CD4-positive, alpha-beta memory T cell (primary cell): ENCODE data around the gene LIM2. TPM values are rescaled to one million over a fixed set of nuclear protein-coding genes. Genes with fewer than 3 reads are reported as not detected.

Experiments
- CTCF ChIA-PET: fragments of 350-600 bp; sonication (Branson Sonifier 250); formaldehyde crosslinking; loops from one replicate; lab custom pipeline; 2021; ENCODE audit warnings: inconsistent platforms; ENCODE audit not compliant: partially characterized antibody; lab: Charles Lee
- POLR2A ChIA-PET: fragments of 350-600 bp; sonication (Branson Sonifier 250); formaldehyde crosslinking; loops from one replicate; lab custom pipeline; 2021; ENCODE audit not compliant: partially characterized antibody; lab: Charles Lee
- DNase-seq, 5 donors: peaks; one replicate each; pipeline versions ENCODE4 v3.0.0 to v3.0.0-alpha.2; 2020 to 2022; ENCODE audit warnings: mixed read lengths in 1 of 5
- H3K27ac ChIP-seq: one replicate; pipeline ENCODE4 v1.7.0; 2013; ENCODE audit warnings: low read depth, low read length
- H3K27me3 ChIP-seq: 2 replicates; pipeline ENCODE4 v1.7.0; 2013; ENCODE audit warnings: mild to moderate bottlenecking, low read length, moderate library complexity; ENCODE audit not compliant: insufficient read depth
- H3K36me3 ChIP-seq: 2 replicates; pipeline ENCODE4 v1.7.0; 2013; ENCODE audit warnings: mild to moderate bottlenecking, low read length, moderate library complexity; ENCODE audit not compliant: insufficient read depth
- H3K4me1 ChIP-seq: 2 replicates; pipeline ENCODE4 v1.7.0; 2013; ENCODE audit warnings: mild to moderate bottlenecking, low read length, moderate library complexity; ENCODE audit not compliant: insufficient read depth
- H3K4me3 ChIP-seq, 2 donors: one replicate each; pipeline ENCODE4 v1.7.0; 2013; ENCODE audit warnings: low read length in 2 of 2, mild to moderate bottlenecking in 1 of 2
- H3K9me3 ChIP-seq, 2 donors: one replicate each; pipeline ENCODE4 v1.7.0; 2013; ENCODE audit warnings: low read length in 2 of 2, control low read depth in 1 of 2; ENCODE audit not compliant: control insufficient read depth in 1 of 2
- H3K27ac Mint-ChIP-seq, 7 donors: one replicate each; pipeline ENCODE4 v1.8.0; 2020 to 2021; ENCODE audit warnings: mixed read lengths in 7 of 7, mild to moderate bottlenecking in 6 of 7, inconsistent platforms in 3 of 7, moderate library complexity in 3 of 7
- H3K27me3 Mint-ChIP-seq, 2 donors: one replicate each; pipeline ENCODE4 v1.8.0; 2020 to 2021; ENCODE audit warnings: mixed read lengths in 2 of 2
- H3K36me3 Mint-ChIP-seq, 2 donors: one replicate each; pipeline ENCODE4 v1.8.0; 2020 to 2021; ENCODE audit warnings: mixed read lengths in 2 of 2, inconsistent platforms in 1 of 2, mild to moderate bottlenecking in 1 of 2
- H3K4me1 Mint-ChIP-seq, 4 donors: one replicate each; pipeline ENCODE4 v1.8.0; 2020 to 2021; ENCODE audit warnings: mixed read lengths in 4 of 4, mild to moderate bottlenecking in 1 of 4
- H3K4me3 Mint-ChIP-seq, 8 donors: one replicate each; pipeline ENCODE4 v1.8.0; 2020 to 2021; ENCODE audit warnings: mixed read lengths in 8 of 8, mild to moderate bottlenecking in 7 of 8, moderate library complexity in 6 of 8, inconsistent platforms in 3 of 8
- H3K9me3 Mint-ChIP-seq, 8 donors: one replicate each; pipeline ENCODE4 v1.8.0; 2020 to 2021; ENCODE audit warnings: mixed read lengths in 8 of 8, mild to moderate bottlenecking in 5 of 8, inconsistent platforms in 3 of 8, moderate library complexity in 1 of 8
- intact Hi-C: fragments of 100-400 bp; cut with micrococcal nuclease; formaldehyde crosslinking; loops from one replicate; pipeline ENCODE4 v1.15.1; 2023
- polyA plus RNA-seq, 2 donors: library from polyadenylated mRNA; unstranded; fragments of 300-500 nt; fragmentation: Illumina TruSeq; gene quantifications; one replicate each; pipeline ENCODE4 v1.2.3, GENCODE V29; 2021
- total RNA-seq, 2 experiments: library from RNA; stranded (reverse); gene quantifications; one replicate each; pipeline ENCODE4 v1.2.3, GENCODE V29; 2021

LIM2 gene
- total and polyA plus RNA-seq, 4 experiments from 2014 or later = not detected

- CTCF ChIA-PET = interaction anchor here (1.1 to 1.6 kb wide), 2 partner anchors 28 to 29 kb away, joined by 3 to 7 read pairs; no protein-coding TSS in a partner anchor
- intact Hi-C loops = loop anchor here (1.0 to 5.0 kb wide), 4 partner anchors 27 to 335 kb away; no protein-coding TSS in a partner anchor
- no peaks in the 10 kb centered on the region for H3K27me3 ChIP-seq
Measured at GRCh38 chr19:51367565-51368365, 20.0 kb downstream of the LIM2 start.

GRCh38 chr19:51367255-51367564 is 20.6 kb downstream of the LIM2 start:
- H3K4me3 ChIP-seq = peak overlapping the region; percentile 83 to 85
- intact Hi-C loops = loop anchor here (1.0 to 5.0 kb wide), 4 partner anchors 27 to 335 kb away; no protein-coding TSS in a partner anchor
- peaks cover 0 to 17% of the 10 kb centered on the region in 2 donors for H3K36me3 Mint-ChIP-seq
- CTCF ChIA-PET = interaction anchor here (1.1 to 1.6 kb wide), 2 partner anchors 28 to 29 kb away, joined by 3 to 7 read pairs; no protein-coding TSS in a partner anchor
- POLR2A ChIA-PET = interaction anchor here (0.6 to 2.3 kb wide), 6 partner anchors 9 to 74 kb away, joined by 3 to 15 read pairs (median 8); no protein-coding TSS in a partner anchor
- H3K4me3 Mint-ChIP-seq = peak overlapping the region; percentile 92 to 100 (median 98)
- no peaks in the 10 kb centered on the region for H3K27me3 ChIP-seq
- no peaks in the 10 kb centered on the region for H3K9me3 Mint-ChIP-seq
- H3K36me3 ChIP-seq = no peaks in the 10 kb centered on the region
- H3K27ac ChIP-seq = peak overlapping the region; percentile 77
- no peaks in the 10 kb centered on the region for H3K9me3 ChIP-seq
- no peaks in the 10 kb centered on the region for H3K27me3 Mint-ChIP-seq
- H3K4me1 Mint-ChIP-seq = peaks cover 47 to 87% (median 64%) of the 10 kb centered on the region in 4 donors
- peak overlapping the region; percentile 87 to 98 (median 96) for H3K27ac Mint-ChIP-seq
- peaks cover 67% of the 10 kb centered on the region for H3K4me1 ChIP-seq
- DNase-seq = no peak

More at GRCh38 chr19:51367565-51368365, 20.0 kb downstream of the LIM2 start:
- Mint-ChIP-seq H3K27me3 (no peaks in the 10 kb centered on the region), H3K27ac (peak overlapping the region; percentile 87 to 98 (median 96)), H3K9me3 (no peaks in the 10 kb centered on the region), H3K4me1 (peaks cover 49 to 88% (median 64%) of the 10 kb centered on the region in 4 donors), H3K4me3 (peak overlapping the region; percentile 92 to 100 (median 98)), H3K36me3 (peaks cover 0 to 15% of the 10 kb centered on the region in 2 donors)
- Histone ChIP-seq H3K4me3 (peak overlapping the region; percentile 83 to 85), H3K9me3 (no peaks in the 10 kb centered on the region), H3K4me1 (peaks cover 67% of the 10 kb centered on the region), H3K27ac (peak overlapping the region; percentile 77), H3K36me3 (no peaks in the 10 kb centered on the region)
- POLR2A ChIA-PET = interaction anchor here (0.6 to 2.3 kb wide), 9 partner anchors 8 to 73 kb away, joined by 3 to 15 read pairs (median 4); partner anchors contain the start of gene VSIG10L
- DNase-seq = peak; percentile 89 to 95 (median 91)

- no peaks in the 10 kb centered on the region for H3K9me3 ChIP-seq
- peaks cover 43 to 81% (median 63%) of the 10 kb centered on the region in 4 donors for H3K4me1 Mint-ChIP-seq
- peak overlapping the region; percentile 77 for H3K27ac ChIP-seq
- CTCF ChIA-PET = interaction anchor here (1.6 kb wide), 1 partner anchor 28 kb away, joined by 3 read pairs; no protein-coding TSS in a partner anchor
- POLR2A ChIA-PET = interaction anchor here (0.6 to 2.3 kb wide), 8 partner anchors 9 to 74 kb away, joined by 3 to 15 read pairs (median 7); partner anchors contain the start of gene VSIG10L
- no peaks in the 10 kb centered on the region for H3K27me3 ChIP-seq
- H3K4me1 ChIP-seq = peaks cover 65% of the 10 kb centered on the region
- peak; percentile 87 to 94 (median 88) for DNase-seq
- H3K4me3 ChIP-seq = peak overlapping the region; percentile 83 to 85
- peak overlapping the region; percentile 87 to 98 (median 96) for H3K27ac Mint-ChIP-seq
- intact Hi-C loops = loop anchor here (1.0 to 5.0 kb wide), 4 partner anchors 27 to 336 kb away; no protein-coding TSS in a partner anchor
- H3K36me3 ChIP-seq = no peaks in the 10 kb centered on the region
- peaks cover 0 to 17% of the 10 kb centered on the region in 2 donors for H3K36me3 Mint-ChIP-seq
- peak overlapping the region; percentile 92 to 100 (median 98) for H3K4me3 Mint-ChIP-seq
- H3K27me3 Mint-ChIP-seq = no peaks in the 10 kb centered on the region
- H3K9me3 Mint-ChIP-seq = no peaks in the 10 kb centered on the region
Measured at GRCh38 chr19:51366389-51367254, 21.2 kb downstream of the LIM2 start.

GRCh38 chr19:51365965-51366388 is 21.8 kb downstream of the LIM2 start, which contains the start of gene ETFB:
TSS of gene ETFB (minus strand) at chr19:51366388. CDS start at chr19:51366326, 62 bp downstream.
- peak within 1 kb of the TSS; percentile 92 to 100 (median 98) for H3K4me3 Mint-ChIP-seq
- H3K27me3 Mint-ChIP-seq = no peaks in the 10 kb centered on the region
- Histone ChIP-seq H3K27me3 (no peaks in the 10 kb centered on the region), H3K9me3 (no peaks in the 10 kb centered on the region), H3K4me1 (peaks cover 58% of the 10 kb centered on the region), H3K27ac (peak within 1 kb of the TSS; percentile 77), H3K4me3 (peak within 1 kb of the TSS; percentile 83 to 85), H3K36me3 (no peaks in the 10 kb centered on the region)
- peaks cover 37 to 76% (median 59%) of the 10 kb centered on the region in 4 donors for H3K4me1 Mint-ChIP-seq
- POLR2A ChIA-PET = interaction anchor here (0.8 to 1.6 kb wide), 5 partner anchors 10 to 28 kb away, joined by 3 to 8 read pairs (median 4); partner anchors contain the start of gene VSIG10L
- DNase-seq = no peak
- intact Hi-C loops = loop anchor here (5.0 kb wide), 1 partner anchor 336 kb away; no protein-coding TSS in a partner anchor
- peaks cover 0 to 17% of the 10 kb centered on the region in 2 donors for H3K36me3 Mint-ChIP-seq
- H3K27ac Mint-ChIP-seq = peak within 1 kb of the TSS; percentile 87 to 98 (median 96)
- no peaks in the 10 kb centered on the region for H3K9me3 Mint-ChIP-seq
- CTCF ChIA-PET = interaction anchor here (0.9 to 1.0 kb wide), 3 partner anchors 11 to 28 kb away, joined by 3 read pairs; no protein-coding TSS in a partner anchor

- peak in 3 of 5 donors; percentile 24 to 31 (median 28) for DNase-seq
- ChIA-PET POLR2A (interaction anchor here (0.8 to 1.6 kb wide), 5 partner anchors 9 to 29 kb away, joined by 3 to 8 read pairs (median 4); partner anchors contain the start of gene VSIG10L), CTCF (interaction anchor here (0.6 to 1.0 kb wide), 4 partner anchors 11 to 74 kb away, joined by 3 read pairs; no protein-coding TSS in a partner anchor)
- Histone ChIP-seq H3K36me3 (no peaks in the 10 kb centered on the region), H3K9me3 (no peaks in the 10 kb centered on the region), H3K27me3 (no peaks in the 10 kb centered on the region), H3K4me1 (peaks cover 53% of the 10 kb centered on the region), H3K4me3 (peak overlapping the region; percentile 83 to 85), H3K27ac (peak overlapping the region; percentile 77)
- intact Hi-C loops = loop anchor here (5.0 kb wide), 1 partner anchor 337 kb away; no protein-coding TSS in a partner anchor
- Mint-ChIP-seq H3K4me3 (peak overlapping the region; percentile 92 to 100 (median 98)), H3K27ac (peak overlapping the region; percentile 87 to 98 (median 96)), H3K36me3 (peaks cover 0 to 17% of the 10 kb centered on the region in 2 donors), H3K27me3 (no peaks in the 10 kb centered on the region), H3K4me1 (peaks cover 33 to 73% (median 53%) of the 10 kb centered on the region in 4 donors), H3K9me3 (no peaks in the 10 kb centered on the region)
Measured at GRCh38 chr19:51365211-51365964, 22.4 kb downstream of the LIM2 start.
